Esophagus muscularis mucosa (tissue), 4 donors: Measurements from ENCODE around the gene ZCWPW1.

Experiments
- EP300 ChIP-seq: sonication (generic); formaldehyde crosslinking; IDR thresholded peaks from one replicate; pipeline ENCODE4 v1.6.1; 2017; ENCODE audit warnings: antibody characterized with exemption
- POLR2AphosphoS5 ChIP-seq, 2 donors: sonication (generic); formaldehyde crosslinking; IDR thresholded peaks; one replicate each; pipeline ENCODE4 v1.6.1; 2017; ENCODE audit warnings: antibody characterized with exemption in 2 of 2
- TF ChIP-seq, protein P1 (sequence below), 3 experiments: fragments of 200-600 bp in 2 of 3; fragments of 450-650 bp in 1 of 3; sonication (generic) in 2 of 3; IDR thresholded peaks; one replicate each; pipeline ENCODE4 v1.5.1; 2017 to 2019; ENCODE audit warnings: antibody characterized with exemption in 3 of 3, mild to moderate bottlenecking in 2 of 3, moderate library complexity in 1 of 3

DNA sequence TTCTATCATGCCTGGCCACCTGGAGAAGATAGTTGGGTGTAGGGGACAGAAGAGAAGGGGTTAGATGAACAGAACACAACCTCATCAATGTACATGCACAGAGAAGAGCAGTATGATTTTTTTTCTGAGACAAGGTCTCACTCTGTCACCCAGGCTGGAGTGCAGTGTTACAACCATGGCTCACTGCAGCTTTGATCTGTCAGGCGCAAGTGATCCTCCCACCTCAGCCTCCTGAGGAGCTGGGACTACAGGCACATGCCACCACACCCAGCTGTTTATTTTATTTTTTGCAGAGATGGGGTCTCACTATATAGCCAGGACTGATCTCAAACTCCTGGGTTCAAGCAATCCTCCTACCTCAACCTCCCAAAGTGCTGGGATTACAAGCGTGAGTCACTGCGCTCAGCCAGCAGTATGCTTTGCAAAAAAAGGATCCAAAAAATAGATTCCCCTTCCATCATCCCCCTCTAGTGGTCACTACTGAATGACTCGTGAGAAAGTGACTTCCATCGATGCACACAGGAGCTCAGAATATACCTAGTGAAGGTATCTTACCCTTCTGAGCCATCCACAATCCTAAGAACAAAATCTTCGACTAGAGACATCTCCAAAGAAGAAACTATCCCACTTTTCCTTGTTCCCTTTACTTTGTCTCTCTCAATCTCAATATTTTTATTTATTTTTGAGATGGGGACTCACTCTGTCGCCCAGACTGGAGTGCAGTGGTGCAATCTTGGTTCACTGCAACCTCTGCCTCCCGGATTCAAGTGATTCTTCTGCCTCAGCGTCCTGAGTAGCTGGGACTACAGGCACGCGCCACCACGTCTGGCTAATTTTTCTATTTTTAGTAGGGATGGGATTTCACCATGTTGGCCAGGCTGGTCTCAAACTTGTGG lies 21.0 kb downstream of the ZCWPW1 start:
- no peak for TF ChIP-seq POLR2AphosphoS5 (IDR thresholded peaks at IDR 0.05)
- TF ChIP-seq, protein P1, sequence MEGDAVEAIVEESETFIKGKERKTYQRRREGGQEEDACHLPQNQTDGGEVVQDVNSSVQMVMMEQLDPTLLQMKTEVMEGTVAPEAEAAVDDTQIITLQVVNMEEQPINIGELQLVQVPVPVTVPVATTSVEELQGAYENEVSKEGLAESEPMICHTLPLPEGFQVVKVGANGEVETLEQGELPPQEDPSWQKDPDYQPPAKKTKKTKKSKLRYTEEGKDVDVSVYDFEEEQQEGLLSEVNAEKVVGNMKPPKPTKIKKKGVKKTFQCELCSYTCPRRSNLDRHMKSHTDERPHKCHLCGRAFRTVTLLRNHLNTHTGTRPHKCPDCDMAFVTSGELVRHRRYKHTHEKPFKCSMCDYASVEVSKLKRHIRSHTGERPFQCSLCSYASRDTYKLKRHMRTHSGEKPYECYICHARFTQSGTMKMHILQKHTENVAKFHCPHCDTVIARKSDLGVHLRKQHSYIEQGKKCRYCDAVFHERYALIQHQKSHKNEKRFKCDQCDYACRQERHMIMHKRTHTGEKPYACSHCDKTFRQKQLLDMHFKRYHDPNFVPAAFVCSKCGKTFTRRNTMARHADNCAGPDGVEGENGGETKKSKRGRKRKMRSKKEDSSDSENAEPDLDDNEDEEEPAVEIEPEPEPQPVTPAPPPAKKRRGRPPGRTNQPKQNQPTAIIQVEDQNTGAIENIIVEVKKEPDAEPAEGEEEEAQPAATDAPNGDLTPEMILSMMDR (IDR thresholded peaks at IDR 0.05) = peak; percentile 51 to 55 (median 53)
- no peak for TF ChIP-seq EP300
